GM19372 (cell line): ENCODE results near the gene ARHGAP24.
"Not testable (repeated sequence)": the region's sequence is repeated elsewhere in the genome, so short reads cannot be mapped to it uniquely, and the experiment has no call there.

Experiments
- ATAC-seq: cut with Tn5 transposase; IDR thresholded peaks from one replicate; pipeline ENCODE4 v1.9.1; 2021; ENCODE audit warnings: mild to moderate bottlenecking, low read depth, moderate library complexity; ENCODE audit not compliant: unreplicated experiment

ARHGAP24 gene

GRCh38 chr4:85642356-85643100 lies 167.6 kb downstream of the ARHGAP24 start:
- ATAC-seq: no peak

GRCh38 chr4:85644061-85644460 lies 169.1 kb downstream of the ARHGAP24 start:
- no peak for ATAC-seq

- ATAC-seq: no peak
Measured at GRCh38 chr4:85650908-85651307, 176.0 kb downstream of the ARHGAP24 start.

- no peak for ATAC-seq
Measured at GRCh38 chr4:85656759-85657505, 182.0 kb downstream of the ARHGAP24 start.

GRCh38 chr4:85658766-85659439 lies 184.0 kb downstream of the ARHGAP24 start:
- no peak for ATAC-seq

GRCh38 chr4:85659610-85660218 lies 184.8 kb downstream of the ARHGAP24 start:
- no peak for ATAC-seq

- ATAC-seq: not testable (repeated sequence)
Measured at GRCh38 chr4:85666625-85667024, 191.7 kb downstream of the ARHGAP24 start.

- ATAC-seq: no peak
Measured at GRCh38 chr4:85669204-85669603, 194.3 kb downstream of the ARHGAP24 start.

GRCh38 chr4:85669992-85670548 lies 195.1 kb downstream of the ARHGAP24 start:
- no peak for ATAC-seq

GRCh38 chr4:85671120-85671519 lies 196.2 kb downstream of the ARHGAP24 start:
- no peak for ATAC-seq

- no peak for ATAC-seq
Measured at GRCh38 chr4:85672116-85672515, 197.2 kb downstream of the ARHGAP24 start.

GRCh38 chr4:85672959-85673358 lies 198.0 kb downstream of the ARHGAP24 start:
- no peak for ATAC-seq

GRCh38 chr4:85673540-85673939 lies 198.6 kb downstream of the ARHGAP24 start:
- ATAC-seq: no peak

GRCh38 chr4:85675076-85676049 lies 200.4 kb downstream of the ARHGAP24 start:
- ATAC-seq: no peak

GRCh38 chr4:85676050-85676425 lies 201.1 kb downstream of the ARHGAP24 start:
- no peak for ATAC-seq

GRCh38 chr4:85676850-85677590 lies 202.1 kb downstream of the ARHGAP24 start:
- no peak for ATAC-seq

GRCh38 chr4:85681221-85681657 lies 206.3 kb downstream of the ARHGAP24 start:
- ATAC-seq: no peak

GRCh38 chr4:85681921-85682320 lies 207.0 kb downstream of the ARHGAP24 start:
- no peak for ATAC-seq

GRCh38 chr4:85682391-85682790 lies 207.4 kb downstream of the ARHGAP24 start:
- no peak for ATAC-seq
